ENCODE results near the gene GREB1. TPM values are rescaled to one million over a fixed set of nuclear protein-coding genes. Genes with fewer than 3 reads are reported as not detected.

GREB1 gene
- total and polyA plus RNA-seq, 2 of the 13 experiments (the other 11 are each of a cell fraction or from before 2014, with no cell fraction given): 31.3 to 61.2 TPM

DNA sequence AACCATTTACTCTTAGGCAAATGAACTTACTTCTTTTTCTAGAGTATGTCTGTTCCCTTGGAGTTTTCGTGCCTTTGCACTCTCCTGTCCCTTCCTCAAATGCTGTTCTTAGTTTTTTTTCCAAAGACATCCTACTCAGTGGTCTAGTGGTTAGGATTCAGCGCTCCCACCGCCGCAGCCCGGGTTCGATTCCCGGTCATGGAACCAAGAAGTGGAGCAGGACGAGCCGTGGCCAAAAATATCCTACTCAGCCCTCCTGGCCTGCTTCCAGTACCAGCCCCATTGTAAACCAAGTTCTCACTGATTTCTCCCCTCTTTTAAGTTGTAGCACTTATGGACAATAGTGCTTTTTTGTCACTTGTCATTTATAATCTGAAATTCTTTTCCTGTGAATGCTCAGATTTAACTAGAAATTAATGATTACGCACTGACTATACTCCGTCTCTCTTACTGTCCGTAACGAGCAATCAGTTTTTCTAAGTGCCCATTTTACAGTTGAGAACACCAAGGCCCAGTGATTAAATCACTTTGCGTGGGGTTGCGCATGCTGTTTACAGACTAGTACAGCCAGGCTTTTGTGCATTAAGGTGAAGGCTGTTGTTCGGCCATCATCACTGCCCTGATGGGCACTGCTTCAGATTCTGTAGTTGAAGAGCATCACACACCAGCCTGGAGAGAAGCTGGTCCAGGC, 17.9 kb downstream of the GREB1 start (continued):
- TF ChIP-seq, protein P1, sequence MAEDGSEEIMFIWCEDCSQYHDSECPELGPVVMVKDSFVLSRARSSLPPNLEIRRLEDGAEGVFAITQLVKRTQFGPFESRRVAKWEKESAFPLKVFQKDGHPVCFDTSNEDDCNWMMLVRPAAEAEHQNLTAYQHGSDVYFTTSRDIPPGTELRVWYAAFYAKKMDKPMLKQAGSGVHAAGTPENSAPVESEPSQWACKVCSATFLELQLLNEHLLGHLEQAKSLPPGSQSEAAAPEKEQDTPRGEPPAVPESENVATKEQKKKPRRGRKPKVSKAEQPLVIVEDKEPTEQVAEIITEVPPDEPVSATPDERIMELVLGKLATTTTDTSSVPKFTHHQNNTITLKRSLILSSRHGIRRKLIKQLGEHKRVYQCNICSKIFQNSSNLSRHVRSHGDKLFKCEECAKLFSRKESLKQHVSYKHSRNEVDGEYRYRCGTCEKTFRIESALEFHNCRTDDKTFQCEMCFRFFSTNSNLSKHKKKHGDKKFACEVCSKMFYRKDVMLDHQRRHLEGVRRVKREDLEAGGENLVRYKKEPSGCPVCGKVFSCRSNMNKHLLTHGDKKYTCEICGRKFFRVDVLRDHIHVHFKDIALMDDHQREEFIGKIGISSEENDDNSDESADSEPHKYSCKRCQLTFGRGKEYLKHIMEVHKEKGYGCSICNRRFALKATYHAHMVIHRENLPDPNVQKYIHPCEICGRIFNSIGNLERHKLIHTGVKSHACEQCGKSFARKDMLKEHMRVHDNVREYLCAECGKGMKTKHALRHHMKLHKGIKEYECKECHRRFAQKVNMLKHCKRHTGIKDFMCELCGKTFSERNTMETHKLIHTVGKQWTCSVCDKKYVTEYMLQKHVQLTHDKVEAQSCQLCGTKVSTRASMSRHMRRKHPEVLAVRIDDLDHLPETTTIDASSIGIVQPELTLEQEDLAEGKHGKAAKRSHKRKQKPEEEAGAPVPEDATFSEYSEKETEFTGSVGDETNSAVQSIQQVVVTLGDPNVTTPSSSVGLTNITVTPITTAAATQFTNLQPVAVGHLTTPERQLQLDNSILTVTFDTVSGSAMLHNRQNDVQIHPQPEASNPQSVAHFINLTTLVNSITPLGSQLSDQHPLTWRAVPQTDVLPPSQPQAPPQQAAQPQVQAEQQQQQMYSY (CRISPR knock-in tag; IDR thresholded peaks at IDR 0.05): no peak
- TF ChIP-seq BHLHE40 (IDR thresholded peaks at IDR 0.05; ENCODE audit: low read length): no peak
- no peak for TF ChIP-seq ATM (IDR thresholded peaks at IDR 0.05; ENCODE audit: borderline replicate concordance)
- TF ChIP-seq ZNF256 (CRISPR knock-in tag; conservative IDR thresholded peaks at IDR 0.05): no peak
- no peak for TF ChIP-seq EP300 (IDR thresholded peaks at IDR 0.05; ENCODE audit: low read depth in 2 of 2, low read length in 2 of 2)
- TF ChIP-seq EP300 (CRISPR knock-in tag; IDR thresholded peaks at IDR 0.05; ENCODE audit: borderline replicate concordance): no peak
- TF ChIP-seq RBM22 (optimal IDR thresholded peaks at IDR 0.05; ENCODE audit: low read length): no peak
- no peak for TF ChIP-seq SMAD1 (CRISPR knock-in tag; IDR thresholded peaks at IDR 0.05; ENCODE audit: borderline replicate concordance, low read depth)
- TF ChIP-seq, protein P2, sequence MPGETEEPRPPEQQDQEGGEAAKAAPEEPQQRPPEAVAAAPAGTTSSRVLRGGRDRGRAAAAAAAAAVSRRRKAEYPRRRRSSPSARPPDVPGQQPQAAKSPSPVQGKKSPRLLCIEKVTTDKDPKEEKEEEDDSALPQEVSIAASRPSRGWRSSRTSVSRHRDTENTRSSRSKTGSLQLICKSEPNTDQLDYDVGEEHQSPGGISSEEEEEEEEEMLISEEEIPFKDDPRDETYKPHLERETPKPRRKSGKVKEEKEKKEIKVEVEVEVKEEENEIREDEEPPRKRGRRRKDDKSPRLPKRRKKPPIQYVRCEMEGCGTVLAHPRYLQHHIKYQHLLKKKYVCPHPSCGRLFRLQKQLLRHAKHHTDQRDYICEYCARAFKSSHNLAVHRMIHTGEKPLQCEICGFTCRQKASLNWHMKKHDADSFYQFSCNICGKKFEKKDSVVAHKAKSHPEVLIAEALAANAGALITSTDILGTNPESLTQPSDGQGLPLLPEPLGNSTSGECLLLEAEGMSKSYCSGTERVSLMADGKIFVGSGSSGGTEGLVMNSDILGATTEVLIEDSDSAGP (CRISPR knock-in tag; IDR thresholded peaks at IDR 0.05; ENCODE audit: borderline replicate concordance): no peak; the same call in 1 of the 2 replicates
- TF ChIP-seq KDM1A (CRISPR knock-in tag; IDR thresholded peaks at IDR 0.05): peak; percentile 58; the same call in 1 of the 2 replicates
- TF ChIP-seq FOXO1 (CRISPR knock-in tag; IDR thresholded peaks at IDR 0.05): no peak
- TF ChIP-seq, protein P3, sequence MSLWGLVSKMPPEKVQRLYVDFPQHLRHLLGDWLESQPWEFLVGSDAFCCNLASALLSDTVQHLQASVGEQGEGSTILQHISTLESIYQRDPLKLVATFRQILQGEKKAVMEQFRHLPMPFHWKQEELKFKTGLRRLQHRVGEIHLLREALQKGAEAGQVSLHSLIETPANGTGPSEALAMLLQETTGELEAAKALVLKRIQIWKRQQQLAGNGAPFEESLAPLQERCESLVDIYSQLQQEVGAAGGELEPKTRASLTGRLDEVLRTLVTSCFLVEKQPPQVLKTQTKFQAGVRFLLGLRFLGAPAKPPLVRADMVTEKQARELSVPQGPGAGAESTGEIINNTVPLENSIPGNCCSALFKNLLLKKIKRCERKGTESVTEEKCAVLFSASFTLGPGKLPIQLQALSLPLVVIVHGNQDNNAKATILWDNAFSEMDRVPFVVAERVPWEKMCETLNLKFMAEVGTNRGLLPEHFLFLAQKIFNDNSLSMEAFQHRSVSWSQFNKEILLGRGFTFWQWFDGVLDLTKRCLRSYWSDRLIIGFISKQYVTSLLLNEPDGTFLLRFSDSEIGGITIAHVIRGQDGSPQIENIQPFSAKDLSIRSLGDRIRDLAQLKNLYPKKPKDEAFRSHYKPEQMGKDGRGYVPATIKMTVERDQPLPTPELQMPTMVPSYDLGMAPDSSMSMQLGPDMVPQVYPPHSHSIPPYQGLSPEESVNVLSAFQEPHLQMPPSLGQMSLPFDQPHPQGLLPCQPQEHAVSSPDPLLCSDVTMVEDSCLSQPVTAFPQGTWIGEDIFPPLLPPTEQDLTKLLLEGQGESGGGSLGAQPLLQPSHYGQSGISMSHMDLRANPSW (CRISPR knock-in tag; IDR thresholded peaks at IDR 0.05; ENCODE audit: borderline replicate concordance): no peak
- TF ChIP-seq, protein P4, sequence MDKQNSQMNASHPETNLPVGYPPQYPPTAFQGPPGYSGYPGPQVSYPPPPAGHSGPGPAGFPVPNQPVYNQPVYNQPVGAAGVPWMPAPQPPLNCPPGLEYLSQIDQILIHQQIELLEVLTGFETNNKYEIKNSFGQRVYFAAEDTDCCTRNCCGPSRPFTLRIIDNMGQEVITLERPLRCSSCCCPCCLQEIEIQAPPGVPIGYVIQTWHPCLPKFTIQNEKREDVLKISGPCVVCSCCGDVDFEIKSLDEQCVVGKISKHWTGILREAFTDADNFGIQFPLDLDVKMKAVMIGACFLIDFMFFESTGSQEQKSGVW (CRISPR knock-in tag; IDR thresholded peaks at IDR 0.05; ENCODE audit: borderline replicate concordance): no peak
- no peak for TF ChIP-seq ZNF777 (CRISPR knock-in tag; IDR thresholded peaks at IDR 0.05)
- TF ChIP-seq HES4 (CRISPR knock-in tag; IDR thresholded peaks at IDR 0.05; ENCODE audit: borderline replicate concordance): no peak
- TF ChIP-seq SOX13 (IDR thresholded peaks at IDR 0.05): no peak
- TF ChIP-seq SOX13 (CRISPR knock-in tag; conservative IDR thresholded peaks at IDR 0.05 in 1 of 2, IDR thresholded peaks at IDR 0.05 in 1 of 2): no peak
- no peak for TF ChIP-seq HOXD1 (CRISPR knock-in tag; IDR thresholded peaks at IDR 0.05)
- TF ChIP-seq, protein P5, sequence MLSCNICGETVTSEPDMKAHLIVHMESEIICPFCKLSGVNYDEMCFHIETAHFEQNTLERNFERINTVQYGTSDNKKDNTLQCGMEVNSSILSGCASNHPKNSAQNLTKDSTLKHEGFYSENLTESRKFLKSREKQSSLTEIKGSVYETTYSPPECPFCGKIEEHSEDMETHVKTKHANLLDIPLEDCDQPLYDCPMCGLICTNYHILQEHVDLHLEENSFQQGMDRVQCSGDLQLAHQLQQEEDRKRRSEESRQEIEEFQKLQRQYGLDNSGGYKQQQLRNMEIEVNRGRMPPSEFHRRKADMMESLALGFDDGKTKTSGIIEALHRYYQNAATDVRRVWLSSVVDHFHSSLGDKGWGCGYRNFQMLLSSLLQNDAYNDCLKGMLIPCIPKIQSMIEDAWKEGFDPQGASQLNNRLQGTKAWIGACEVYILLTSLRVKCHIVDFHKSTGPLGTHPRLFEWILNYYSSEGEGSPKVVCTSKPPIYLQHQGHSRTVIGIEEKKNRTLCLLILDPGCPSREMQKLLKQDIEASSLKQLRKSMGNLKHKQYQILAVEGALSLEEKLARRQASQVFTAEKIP (CRISPR knock-in tag; IDR thresholded peaks at IDR 0.05; ENCODE audit: borderline replicate concordance): no peak

All from HepG2 (cell line).